ENCODE data around the gene SLC16A3. TPM values are rescaled to one million over a fixed set of nuclear protein-coding genes. Genes with fewer than 3 reads are reported as not detected.

The SLC16A3 gene
- polyA plus RNA-seq, 12 donors = 12.7 to 51.9 (median 28.9) TPM; not detected in 1

DNA sequence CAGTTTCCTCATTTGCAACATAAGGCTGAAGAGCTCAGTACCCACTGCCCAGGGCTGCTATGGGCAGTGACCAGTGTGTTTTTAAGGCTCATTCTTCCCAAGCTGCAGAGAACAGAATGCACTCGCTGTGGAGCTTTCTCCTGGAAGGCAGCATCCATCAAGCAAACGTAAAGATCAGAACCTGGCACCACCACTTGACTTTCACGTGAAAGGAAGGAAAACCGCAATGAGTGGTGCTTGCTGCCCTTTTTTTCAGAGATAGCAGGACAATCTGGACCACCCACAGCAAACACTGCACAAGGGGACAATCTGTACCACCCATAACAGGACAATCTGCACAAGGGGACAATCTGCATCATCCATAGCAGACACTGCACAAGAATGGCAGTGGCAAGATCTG, 33.5 kb downstream of the SLC16A3 start:
- DNase-seq = no peak

DNA sequence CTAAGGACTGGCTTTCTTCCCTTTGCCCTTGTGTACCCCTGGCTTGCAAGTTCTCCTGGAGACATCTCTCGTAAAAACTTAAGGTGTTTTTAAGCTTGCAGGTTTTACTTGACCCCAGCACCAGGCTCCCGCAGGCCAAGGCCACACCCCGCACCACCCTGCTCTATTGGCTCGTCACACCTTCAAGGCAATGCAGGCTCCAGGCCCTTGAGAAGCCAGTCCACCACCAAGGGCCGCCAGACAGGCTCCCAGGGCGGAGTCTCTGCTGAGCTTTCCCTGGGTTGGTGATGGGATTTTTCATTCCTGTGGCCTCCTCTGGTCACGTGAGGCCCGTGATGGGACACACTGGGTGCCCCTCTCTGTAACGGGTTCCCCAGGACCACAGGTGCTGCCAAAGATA, 34.8 kb downstream of the SLC16A3 start:
- no peak for DNase-seq

DNA sequence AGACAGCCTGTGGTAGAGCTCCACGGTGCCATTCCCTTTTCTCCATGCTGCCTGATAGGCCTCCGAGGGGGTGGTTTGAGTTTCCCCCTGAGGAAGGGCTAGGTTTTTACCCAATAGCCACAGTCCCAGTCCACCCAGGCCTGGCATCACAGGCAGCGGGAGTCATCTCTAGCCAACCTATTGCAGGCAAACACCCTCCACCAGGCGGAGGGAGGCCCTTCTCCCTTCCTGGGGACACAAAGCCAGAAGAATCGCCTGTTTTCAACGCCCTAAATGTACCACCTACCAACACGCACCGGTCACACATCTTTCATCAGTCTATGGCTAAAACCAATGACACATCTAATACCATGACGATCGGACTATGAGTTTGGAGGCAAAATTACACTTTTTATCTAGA, 37.3 kb downstream of the SLC16A3 start:
- DNase-seq = no peak

DNA sequence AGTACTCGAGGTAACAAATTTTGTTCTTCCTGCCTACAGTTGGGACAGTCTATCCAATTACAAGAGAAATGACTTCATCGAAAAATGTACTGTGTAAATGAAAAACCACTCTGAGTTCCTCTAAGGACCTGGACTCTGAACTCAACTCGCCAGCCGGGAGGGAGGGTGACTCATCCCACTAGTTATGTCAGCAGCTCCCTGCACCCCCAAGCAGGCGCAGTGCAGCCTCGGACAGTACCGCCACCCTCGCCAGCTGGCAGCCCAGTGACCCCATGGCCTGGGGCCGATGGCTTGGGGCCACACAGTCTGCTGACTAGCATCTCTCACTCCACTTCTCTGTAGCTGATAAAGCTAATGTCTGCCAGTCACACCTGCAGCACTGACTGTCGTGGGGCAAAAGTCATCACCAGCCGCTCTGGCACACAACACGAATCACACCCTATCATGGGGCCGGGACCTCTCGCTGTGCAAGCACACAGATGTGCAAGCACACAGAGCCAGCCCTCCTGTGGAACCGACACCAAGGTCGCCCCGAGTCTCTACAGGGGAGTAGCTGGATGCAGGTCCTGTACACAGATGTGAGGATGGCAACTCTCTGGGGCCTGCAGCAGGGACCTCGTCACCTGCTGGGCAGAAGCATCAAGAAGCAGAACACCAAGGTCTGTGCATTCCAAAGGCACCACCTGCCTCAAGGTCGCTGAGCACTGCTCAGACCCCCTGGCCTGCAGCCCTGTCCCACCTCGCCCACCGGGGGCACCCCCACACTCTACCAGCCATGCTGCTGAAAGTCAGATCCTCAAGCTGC, 38.9 kb downstream of the SLC16A3 start:
- peak; percentile 76 for DNase-seq

DNA sequence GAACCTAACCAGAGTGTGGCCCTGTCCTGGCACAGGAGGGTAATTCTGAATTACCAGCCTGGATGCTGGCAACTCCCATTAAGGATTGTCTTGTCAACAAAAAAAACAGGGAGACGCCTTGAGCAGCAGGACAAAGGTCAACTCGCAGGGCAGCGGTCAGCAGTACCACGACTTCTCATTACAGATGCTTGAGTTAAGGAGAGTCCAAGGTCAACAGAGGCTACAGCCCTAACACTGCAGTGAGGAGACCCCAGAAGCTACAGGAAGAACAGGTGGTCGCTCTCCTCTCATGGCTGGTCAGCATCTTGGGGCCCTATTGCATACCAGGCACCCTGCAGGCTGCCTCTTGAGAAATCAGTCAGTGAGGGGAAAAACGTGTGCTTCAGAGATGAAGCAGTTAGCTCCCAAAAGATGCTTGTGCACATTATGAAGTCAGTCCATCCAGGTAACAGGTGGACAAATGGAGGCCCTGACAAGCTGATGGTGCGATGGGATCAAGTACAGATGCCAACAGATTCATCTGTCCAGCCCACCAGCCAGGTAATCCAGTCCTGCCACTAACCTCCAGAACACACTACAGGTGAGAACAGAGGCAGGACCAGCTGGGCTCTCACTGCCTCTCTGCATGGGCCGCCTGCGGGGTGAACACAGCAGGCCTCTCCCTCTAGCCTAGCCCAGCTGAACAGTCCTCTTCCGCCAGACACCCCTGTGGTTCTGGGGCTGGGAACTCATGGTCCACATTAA, 40.5 kb downstream of the SLC16A3 start:
- no peak for DNase-seq

DNA sequence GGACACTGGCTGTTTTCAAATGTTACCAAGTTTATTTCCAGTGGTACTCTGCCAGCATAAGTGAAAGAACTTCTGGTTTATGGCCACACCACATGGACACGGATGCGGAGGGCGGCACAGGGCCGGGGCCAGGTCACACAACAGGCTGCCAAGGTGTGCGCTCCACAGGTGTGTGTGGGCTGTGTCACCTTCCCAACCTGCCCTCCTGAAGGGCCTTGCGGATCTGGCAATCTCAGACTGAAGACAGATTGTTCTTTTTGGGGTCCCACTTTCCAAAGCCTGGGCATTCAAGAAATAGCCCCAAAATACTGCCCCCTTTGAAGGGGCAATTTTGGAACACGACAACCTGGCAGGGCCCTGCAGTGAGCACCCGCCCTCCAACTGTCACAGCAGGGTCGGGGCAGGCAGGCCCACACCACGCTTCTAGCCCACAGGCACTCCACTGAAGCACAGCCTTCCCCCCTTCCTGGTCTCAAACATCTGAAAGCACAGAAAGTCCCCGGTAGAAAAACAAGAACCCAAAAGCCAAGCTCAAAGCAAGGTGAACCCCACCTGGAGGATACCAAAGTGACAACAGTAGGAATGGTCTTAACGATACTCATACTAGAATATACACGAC, 41.1 kb downstream of the SLC16A3 start:
- no peak for DNase-seq

DNA sequence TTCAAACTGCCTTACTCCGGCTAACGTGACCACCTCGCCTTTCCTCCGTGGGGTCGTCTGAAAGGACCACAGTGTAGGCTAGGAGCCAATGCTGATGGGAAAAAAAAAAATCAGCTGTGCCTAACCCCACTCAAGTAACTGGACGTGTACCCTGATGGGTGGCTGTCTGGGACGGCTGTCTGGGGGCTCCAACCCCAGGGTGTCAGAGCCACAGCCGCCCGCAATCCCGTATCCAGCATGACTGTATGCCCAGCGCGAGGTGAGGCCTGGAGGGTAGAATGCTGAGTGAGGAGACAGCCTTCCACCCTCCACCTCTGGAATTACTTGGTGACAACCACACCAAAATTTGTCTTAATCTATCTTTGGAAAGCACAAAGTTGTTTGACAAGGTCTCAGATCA, 41.8 kb downstream of the SLC16A3 start:
- DNase-seq = no peak

DNA sequence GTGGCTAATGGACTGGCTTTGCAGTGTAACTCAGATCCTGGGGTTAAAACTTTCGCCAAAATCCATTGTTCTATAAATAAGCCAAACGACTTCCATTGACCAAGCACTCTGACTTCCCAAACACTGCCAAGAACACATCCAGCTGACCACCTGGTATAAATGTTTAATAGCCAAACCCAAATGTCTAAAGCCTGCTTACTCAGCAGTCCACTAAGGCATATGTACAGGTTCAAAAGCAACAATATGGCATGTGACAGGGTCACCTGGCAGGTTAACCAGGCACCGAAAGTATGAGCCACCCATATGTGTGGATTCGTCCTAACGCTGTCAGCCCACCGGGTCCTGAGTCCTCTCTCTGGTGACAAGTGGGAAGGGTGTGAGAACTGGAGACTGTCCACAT, 42.6 kb downstream of the SLC16A3 start:
- no peak for DNase-seq

DNA sequence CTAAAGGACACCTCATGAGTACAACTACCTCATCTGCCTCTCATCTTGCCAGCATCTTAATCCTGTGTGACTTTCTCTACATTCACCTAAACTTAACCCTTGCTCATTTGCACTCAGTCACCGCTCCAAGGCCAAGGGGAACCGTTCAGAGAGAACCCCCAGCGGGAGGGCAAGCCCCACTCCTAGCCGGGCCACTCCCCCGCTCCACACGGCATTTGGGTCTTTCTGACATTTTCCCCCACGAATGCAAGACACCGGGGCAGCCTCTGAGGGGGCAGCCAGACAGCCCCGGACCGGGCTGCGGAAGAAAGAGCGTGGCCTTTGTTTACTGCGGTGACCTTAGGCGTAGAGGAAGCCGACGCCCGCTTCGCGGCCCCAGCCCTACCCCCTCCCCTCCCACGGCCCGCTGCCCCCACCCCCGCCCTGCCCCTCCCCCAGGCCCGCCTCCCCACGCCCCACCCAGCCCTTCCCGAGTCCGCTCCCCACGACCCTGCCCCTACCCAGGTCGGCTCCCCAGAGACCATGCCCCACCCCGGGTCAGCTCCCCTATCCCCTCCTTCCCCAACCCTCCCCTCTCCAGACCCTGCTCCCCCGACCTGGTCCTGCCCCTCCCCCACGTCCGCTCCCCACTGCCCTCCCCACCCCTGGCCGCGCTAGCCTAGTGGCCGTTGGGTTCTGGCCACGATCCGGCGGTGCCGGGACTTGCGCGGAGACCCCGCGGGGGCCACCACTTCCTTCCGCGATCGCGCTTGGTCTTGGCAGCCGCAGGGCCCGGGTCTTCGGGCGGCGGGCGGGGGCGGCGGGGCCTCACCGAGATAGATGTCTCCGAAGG, 43.9 kb downstream of the SLC16A3 start:
- peak; percentile 24 for DNase-seq

DNA sequence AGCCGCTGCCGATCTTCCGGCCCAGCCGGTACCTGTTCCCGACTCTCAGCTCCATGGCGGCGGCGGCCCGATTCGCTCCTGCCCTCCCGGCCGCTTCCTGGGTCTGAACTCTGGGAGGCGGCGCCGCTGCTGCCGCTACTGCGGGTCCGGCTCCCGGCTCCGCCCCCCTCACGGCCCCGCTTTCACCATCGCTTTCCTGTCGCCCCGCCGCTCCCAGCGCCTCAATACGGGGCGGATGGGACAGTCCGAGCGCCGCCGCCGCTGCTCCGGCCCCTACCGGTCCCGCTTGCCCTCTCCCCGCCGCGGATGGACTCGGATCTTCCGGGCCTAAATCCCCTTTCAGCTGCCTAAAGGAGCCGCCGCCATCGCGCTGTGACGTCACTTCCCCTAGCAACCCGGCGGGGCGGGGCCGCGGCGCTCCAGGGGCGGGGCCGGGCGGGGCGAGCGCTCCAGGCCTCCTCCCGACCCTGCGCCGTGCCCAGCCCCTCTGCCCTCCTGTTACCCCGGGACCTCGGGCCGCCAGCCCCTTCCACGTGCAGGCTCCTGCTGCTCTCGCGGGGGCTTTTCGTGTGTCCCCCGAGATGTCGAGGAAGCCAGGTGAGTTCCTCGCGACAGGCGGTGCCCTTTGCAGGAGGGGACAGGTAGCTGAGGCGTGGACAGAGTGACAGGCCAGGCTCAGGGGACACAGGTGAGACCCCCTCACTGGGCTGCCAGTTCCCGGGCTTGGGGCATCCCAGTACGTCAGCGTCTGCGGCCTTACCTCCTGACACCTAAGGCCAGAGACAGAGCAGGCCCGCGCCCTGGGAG, 44.7 kb downstream of the SLC16A3 start, which contains the start of gene CSNK1D:
CSNK1D (minus strand) TSS at position 374 of the 807 bp plus-strand sequence; CDS start at position 55, 319 bp downstream.
- peak; percentile 92 for DNase-seq

DNA sequence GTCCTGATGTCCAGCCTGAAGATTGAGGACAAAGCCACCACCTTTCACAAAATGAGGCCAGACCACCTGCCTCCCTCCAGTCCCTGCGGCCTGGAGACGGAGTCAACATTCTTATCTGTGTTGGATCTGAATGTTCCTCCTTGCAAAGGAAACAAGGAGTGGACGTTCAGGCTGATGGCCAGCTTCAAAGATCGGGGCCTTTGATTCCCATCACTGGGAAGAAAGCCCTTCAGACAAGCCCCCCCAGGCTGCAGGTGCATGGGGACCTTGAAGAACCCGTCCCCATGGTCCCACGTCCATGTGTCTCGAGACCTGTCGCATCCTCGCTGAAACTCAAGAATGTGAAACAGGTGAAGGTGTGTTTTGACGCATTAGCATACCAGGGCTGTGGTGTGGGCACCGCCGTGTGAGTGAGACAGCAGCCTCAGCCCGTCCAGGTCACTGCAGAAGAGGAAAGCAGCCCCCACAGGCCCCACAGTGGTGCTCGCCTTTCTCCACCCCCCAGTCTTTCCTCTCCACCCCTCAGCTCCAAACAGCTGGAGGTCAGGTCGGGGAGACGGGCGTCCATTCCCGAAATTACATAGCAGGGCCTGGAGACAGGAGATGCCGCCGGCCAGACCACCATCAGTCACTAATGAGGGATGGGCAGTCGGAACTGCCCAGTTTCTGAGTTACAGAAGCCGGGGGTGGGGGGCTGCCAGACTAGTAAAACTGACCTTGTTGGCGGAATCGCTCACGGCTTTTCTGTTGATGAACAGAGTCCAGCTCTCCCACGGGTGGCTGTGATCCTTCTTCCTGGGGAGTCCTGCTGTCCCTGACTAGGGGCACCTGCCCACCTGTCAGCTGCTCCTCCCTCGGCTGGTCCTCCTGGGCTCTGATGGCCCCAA, 45.5 kb downstream of the SLC16A3 start:
- no peak for DNase-seq

DNA sequence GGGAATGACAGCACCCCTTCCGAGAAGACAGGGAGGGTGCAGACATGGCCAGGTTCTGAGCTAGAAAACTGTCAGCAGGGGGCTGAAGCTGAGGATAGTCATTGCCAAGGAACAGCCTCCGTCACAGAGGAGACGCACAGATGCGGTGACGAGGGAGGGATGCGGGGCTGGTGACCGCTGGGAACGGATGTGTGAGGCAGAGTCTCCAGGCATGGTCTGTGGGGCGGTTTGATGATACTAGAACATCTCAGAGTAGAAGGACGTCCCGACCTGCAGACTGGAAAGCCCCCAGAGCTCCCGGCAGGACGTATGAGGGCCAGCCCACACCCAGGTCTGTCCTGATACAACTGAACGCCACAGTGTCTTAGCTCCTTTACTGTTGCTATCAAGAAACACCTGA, 46.5 kb downstream of the SLC16A3 start:
- no peak for DNase-seq

DNA sequence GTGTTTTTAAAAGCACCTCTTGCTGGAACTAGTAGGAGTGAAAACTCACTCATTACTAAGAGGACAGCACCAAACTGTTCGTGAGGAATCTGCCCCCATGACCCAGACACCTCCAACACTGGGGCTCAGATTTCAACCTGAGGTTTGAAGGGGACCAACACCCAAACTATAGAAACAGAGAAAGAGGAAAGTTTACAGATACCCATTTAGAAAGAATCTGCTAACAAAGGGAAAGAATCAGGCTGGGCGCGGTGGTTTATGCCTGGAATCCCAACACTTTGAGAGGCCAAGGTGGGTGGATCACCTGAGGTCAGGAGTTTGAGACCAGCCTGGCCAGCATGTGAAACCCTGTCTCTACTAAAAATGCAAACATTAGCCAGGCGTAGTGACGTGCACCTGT, 48.1 kb downstream of the SLC16A3 start:
- DNase-seq = no peak

DNA sequence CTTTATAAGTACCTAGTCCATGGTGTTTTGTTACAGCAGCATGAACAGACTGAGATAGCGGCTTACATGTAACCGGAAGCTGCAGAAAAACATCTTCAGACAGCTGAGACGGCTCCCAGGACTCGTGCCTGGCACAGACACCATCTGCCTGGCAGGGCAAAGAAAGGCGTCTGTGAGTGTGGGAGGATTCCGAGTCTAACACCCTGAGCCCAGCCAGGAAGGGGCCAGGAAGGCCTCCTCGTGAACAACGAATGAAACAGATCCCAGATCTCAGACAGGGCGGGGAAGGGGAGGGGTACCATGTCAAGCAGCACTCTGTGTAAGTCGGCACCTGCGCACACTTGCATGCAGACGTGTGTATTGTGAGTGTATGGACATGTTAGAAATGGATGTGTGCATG, 49.0 kb downstream of the SLC16A3 start:
- no peak for DNase-seq

DNA sequence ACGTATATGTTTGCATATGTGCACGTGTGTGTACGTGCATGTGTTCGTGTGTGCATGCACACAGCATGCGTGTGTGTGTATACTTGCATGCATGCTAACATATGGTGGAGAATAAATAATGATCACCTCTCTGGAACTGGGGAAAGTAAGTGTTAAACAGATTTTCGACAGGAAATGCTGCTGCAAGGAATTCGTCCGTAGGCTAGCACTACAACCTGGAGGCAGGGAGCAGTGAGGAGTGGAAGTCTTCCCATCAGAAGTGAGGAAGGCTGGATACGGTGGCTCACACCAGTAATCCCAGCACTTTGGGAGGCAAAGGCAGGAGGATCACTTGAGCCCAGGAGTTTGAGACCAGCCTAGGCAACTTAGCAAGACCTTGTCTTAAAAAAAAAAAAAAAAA, 49.5 kb downstream of the SLC16A3 start:
- no peak for DNase-seq

DNA sequence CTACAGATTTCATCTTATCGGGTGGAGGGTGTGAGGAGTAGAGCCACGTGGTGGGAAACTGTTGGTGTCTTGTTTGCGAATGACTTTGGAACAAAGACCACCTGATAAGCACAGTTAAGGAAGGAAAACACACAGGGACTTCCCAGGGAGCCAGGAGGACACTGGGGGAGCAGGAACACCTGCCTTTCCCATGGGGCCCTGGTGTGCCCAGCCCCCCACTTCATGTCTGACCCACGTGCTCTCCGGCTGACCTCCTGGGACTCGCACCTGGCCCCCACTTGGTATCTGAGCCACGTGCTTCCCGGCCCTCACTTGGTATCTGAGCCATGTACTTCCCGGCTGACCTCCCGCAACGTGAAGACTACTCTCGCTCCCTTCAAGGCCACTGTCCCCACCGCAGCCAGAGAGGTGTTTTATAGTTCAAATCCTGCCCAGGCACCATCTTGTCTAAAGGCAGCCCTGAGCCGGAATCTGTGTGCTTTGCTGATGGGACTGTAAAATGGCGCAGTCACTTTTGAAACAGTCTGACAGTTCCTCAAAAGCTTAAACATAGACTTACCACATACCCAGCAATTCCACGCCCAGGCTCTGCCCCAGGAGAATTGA, 50.0 kb downstream of the SLC16A3 start:
- DNase-seq = no peak

DNA sequence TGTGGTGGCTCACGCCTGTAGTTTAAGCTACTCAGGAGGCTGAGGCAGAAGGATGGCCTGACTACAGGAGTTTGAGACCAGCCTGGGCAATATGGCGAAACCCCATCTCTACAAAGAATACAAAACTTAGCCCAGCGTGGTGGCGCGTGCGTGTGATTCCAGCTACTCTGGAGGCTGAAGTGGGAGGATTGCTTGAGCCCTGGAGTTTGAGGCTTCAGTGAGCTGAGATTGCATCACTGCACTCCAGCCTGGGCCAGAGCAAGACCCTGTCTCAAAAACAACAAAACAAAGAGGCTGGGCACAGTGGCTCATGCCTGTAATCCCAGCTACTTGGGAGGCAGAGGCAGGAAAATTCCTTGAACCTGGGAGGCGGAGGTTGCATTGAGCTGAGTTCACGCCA, 51.7 kb downstream of the SLC16A3 start:
- no peak for DNase-seq

DNA sequence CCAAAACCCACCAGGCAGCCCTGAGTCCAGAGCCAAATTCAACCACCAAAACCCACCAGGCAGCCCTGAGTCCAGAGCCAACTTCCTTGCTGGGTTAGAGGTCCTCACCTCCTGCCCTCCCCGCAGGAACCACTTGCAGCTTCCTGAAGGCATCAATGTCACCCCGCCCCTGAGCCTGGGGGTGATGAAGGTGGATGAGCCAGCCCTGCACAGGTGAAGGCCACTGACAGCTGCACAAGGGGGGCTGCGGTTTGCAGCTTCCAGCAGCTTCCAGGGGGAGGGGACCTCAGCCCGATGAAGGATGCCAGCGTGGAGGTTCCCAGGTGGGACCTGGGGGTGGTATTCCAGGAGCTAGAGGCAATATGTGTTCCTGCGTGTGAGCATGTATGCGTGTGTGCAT, 52.2 kb downstream of the SLC16A3 start:
- no peak for DNase-seq

DNA sequence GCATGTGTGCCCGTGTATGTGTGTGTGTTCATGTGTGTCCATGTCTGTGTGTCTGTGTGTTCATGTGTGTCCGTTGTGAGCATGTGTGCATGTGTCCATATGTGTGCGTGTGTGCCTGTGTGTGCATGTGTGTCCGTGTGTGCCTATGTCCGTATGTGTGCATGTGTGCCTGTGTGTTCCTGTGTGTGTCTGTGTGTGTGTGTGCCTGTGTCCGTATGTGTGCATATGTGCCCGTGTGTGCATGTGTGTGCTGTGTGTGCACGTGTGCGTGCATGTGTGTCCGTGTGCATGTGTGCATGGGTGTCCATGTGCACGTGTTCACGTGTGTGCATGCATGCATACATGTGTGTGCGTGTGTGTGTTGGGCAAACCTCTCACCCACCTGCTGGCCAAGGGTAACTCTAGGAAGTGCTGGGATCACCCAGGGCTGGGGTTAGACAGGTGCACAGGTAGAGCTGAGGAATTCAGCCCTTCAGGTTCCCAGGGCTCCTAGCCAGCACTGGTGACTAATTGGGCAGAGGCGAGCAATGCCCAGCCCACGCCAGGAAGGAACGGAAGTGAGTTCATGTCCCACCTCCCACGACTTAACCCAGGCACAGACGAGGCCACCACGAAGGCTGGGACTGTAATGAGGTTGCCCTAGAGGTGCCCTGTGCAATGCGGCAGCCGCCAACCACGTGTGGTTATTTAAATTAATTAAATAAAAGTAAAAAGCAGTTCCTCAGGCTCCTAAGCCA, 52.8 kb downstream of the SLC16A3 start:
- no peak for DNase-seq
